ENCODE results near the gene TMEM253. TPM values are rescaled to one million over a fixed set of nuclear protein-coding genes. Genes with fewer than 3 reads are reported as not detected.

The TMEM253 gene
- total RNA-seq, 2 experiments from 2014 or later = not detected

DNA sequence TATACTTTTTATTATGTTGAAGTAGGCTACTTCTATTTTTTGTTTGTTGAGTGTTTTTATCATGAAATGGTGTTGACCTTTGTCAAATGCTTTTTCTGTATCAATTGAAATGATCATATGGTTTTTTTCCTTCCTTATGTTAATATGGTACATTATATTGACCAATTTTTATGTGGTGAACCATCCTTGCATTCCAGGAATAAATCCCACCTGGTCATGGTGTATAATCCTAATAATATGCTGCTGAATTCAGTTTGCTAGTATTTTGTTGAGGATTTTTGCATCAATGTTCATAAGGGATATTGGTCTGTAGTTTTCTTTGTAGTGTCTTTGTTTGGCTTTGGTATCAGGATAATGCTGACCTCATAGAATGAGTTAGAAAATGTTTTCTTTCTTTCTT lies 44.6 kb downstream of the TMEM253 start:
- Histone ChIP-seq H3K27me3 (ENCODE audit: control insufficient read depth in 1 of 2, insufficient read depth in 2 of 2, low read length in 2 of 2) (no peaks in the 10 kb centered on the region), H3K36me3 (ENCODE audit: insufficient read depth, low read length) (no peaks in the 10 kb centered on the region), H3K4me3 (ENCODE audit: low read length) (no peak overlapping the region), H3K27ac (ENCODE audit: low read depth in 1 of 2, low read length in 2 of 2) (no peak overlapping the region), H3K9me3 (ENCODE audit: control insufficient read depth in 1 of 2, insufficient read depth in 1 of 2, low read length in 2 of 2) (peaks cover 13 to 25% of the 10 kb centered on the region in 2 experiments), H3K4me1 (ENCODE audit: insufficient read depth, low read length) (no peaks in the 10 kb centered on the region)
- Mint-ChIP-seq H3K4me3 (no peak overlapping the region), H3K4me1 (ENCODE audit: low read depth) (no peaks in the 10 kb centered on the region), H3K27me3 (peaks cover 12% of the 10 kb centered on the region), H3K36me3 (ENCODE audit: low read depth) (no peaks in the 10 kb centered on the region), H3K27ac (no peak overlapping the region), H3K9me3 (peaks cover 10% of the 10 kb centered on the region)
- ChIA-PET POLR2A (no interaction called here), CTCF (no interaction called here)
- DNase-seq = no peak
- intact Hi-C loops (cut with DNase I, micrococcal nuclease) = no loop called here
- no peak for ATAC-seq (ENCODE audit: poor library complexity)
- TF ChIP-seq, protein P1, sequence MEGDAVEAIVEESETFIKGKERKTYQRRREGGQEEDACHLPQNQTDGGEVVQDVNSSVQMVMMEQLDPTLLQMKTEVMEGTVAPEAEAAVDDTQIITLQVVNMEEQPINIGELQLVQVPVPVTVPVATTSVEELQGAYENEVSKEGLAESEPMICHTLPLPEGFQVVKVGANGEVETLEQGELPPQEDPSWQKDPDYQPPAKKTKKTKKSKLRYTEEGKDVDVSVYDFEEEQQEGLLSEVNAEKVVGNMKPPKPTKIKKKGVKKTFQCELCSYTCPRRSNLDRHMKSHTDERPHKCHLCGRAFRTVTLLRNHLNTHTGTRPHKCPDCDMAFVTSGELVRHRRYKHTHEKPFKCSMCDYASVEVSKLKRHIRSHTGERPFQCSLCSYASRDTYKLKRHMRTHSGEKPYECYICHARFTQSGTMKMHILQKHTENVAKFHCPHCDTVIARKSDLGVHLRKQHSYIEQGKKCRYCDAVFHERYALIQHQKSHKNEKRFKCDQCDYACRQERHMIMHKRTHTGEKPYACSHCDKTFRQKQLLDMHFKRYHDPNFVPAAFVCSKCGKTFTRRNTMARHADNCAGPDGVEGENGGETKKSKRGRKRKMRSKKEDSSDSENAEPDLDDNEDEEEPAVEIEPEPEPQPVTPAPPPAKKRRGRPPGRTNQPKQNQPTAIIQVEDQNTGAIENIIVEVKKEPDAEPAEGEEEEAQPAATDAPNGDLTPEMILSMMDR (IDR thresholded peaks at IDR 0.05) = no peak

DNA sequence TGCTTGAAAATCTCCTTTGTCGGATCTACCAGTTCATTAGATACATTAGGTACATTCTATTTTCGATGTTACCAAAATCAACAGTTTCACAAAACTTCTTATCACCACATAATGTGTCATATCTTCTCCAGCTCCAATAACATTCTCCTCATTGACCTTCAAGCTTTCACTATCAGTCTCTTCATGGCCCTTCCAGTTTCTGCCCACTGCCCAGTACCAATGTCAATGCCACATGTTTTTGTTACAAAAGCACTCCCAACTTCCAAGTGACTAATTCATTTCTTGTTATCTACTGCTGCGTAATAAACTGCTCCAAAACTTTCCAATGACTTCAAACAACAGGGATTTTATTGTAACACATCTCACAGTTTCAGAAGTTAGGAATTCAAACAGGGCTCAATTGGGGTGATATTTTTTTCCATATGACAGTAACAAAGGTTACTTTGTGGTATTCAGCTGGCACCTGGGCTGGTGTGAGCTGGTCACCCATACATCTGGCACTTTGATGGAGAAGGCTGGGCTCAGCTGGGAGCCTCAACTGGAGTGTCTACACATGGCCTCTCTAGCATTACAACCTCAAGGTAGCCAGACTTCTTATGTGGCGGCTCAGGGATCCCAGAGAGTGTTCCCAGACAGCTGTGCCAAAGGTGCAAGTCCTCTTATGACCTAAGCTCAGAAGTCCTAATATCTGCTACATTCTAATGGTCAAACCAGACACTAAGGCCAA lies 48.9 kb downstream of the TMEM253 start:
- peaks cover 4% of the 10 kb centered on the region for H3K27me3 Mint-ChIP-seq
- ATAC-seq (ENCODE audit: poor library complexity) (no peak), DNase-seq (no peak)
- no peaks in the 10 kb centered on the region for H3K4me1 Mint-ChIP-seq (ENCODE audit: low read depth)
- TF ChIP-seq, protein P1 (IDR thresholded peaks at IDR 0.05) = no peak
- intact Hi-C loops (cut with DNase I, micrococcal nuclease) = loop anchor here in 1 of 2 experiments (10.0 kb wide), 1 partner anchor 465 kb away; no protein-coding TSS in a partner anchor
- H3K4me1 ChIP-seq (ENCODE audit: insufficient read depth, low read length) = no peaks in the 10 kb centered on the region
- no peak overlapping the region for H3K27ac ChIP-seq (ENCODE audit: low read depth in 1 of 2, low read length in 2 of 2)
- H3K27ac Mint-ChIP-seq = no peak overlapping the region
- ChIA-PET POLR2A (no interaction called here), CTCF (no interaction called here)
- peaks cover 9 to 17% of the 10 kb centered on the region in 2 experiments for H3K9me3 ChIP-seq (ENCODE audit: control insufficient read depth in 1 of 2, insufficient read depth in 1 of 2, low read length in 2 of 2)
- H3K27me3 ChIP-seq (ENCODE audit: control insufficient read depth in 1 of 2, insufficient read depth in 2 of 2, low read length in 2 of 2) = no peaks in the 10 kb centered on the region
- H3K36me3 ChIP-seq (ENCODE audit: insufficient read depth, low read length) = no peaks in the 10 kb centered on the region
- H3K4me3 Mint-ChIP-seq = no peak overlapping the region
- peaks cover 9% of the 10 kb centered on the region for H3K9me3 Mint-ChIP-seq
- H3K4me3 ChIP-seq (ENCODE audit: low read length) = no peak overlapping the region
- H3K36me3 Mint-ChIP-seq (ENCODE audit: low read depth) = no peaks in the 10 kb centered on the region

Other genes with a start within 250 kb of the TMEM253 start
- not detected for gene RNASE3, start 209.7 kb upstream of the TMEM253 start, total RNA-seq
- gene RNASE2, start 145.6 kb upstream of the TMEM253 start, total RNA-seq = under 1 TPM; 0.34 to 0.36 TPM
- 10 to 100 TPM; 92.0 to 94.8 TPM for gene METTL17, start 111.1 kb upstream of the TMEM253 start, total RNA-seq
- not detected for gene SLC39A2, start 101.8 kb upstream of the TMEM253 start, total RNA-seq
- 10 to 100 TPM; 26.7 to 28.6 TPM for gene NDRG2, start 76.0 kb upstream of the TMEM253 start, total RNA-seq
- not detected for gene TPPP2, start 70.8 kb upstream of the TMEM253 start, total RNA-seq
- gene RNASE13, start 66.3 kb upstream of the TMEM253 start, total RNA-seq = not detected
- gene RNASE7, start 58.7 kb upstream of the TMEM253 start, total RNA-seq = not detected
- gene RNASE8, start 43.2 kb upstream of the TMEM253 start, total RNA-seq = not detected
- 1 to 10 TPM; 1.2 to 1.3 TPM for gene ARHGEF40, start 30.8 kb upstream of the TMEM253 start, total RNA-seq
- gene ZNF219, start 2.4 kb upstream of the TMEM253 start, total RNA-seq = 10 to 100 TPM; 15.2 to 15.5 TPM
- gene OR5AU1, start 55.0 kb downstream of the TMEM253 start, total RNA-seq = not detected
- gene HNRNPC, start 168.4 kb downstream of the TMEM253 start, total RNA-seq = 100 to 1,000 TPM; 507 to 528 TPM
- not detected for gene RPGRIP1, start 179.0 kb downstream of the TMEM253 start, total RNA-seq